OCI-LY7 (cell line): Measurements from ENCODE around the gene INS. TPM values are rescaled to one million over a fixed set of nuclear protein-coding genes. Genes with fewer than 3 reads are reported as not detected.

ENCODE experiments used
- BruUV-seq: library from RNA; stranded (reverse); fragments of 400-500 nt; replicated peaks from 2 replicates; lab custom pipeline; 2021; lab: Mats Ljungman, UMichigan
- CTCF ChIA-PET: fragments of 300-600 bp; sonication (Branson Sonifier 250); formaldehyde crosslinking; loops from one replicate; lab custom pipeline; 2022; ENCODE audit warnings: antibody characterized with exemption; ENCODE audit not compliant: unreplicated experiment; lab: Charles Lee
- POLR2A ChIA-PET: fragments of 300-600 bp; sonication (Branson Sonifier 250); formaldehyde crosslinking; loops from one replicate; lab custom pipeline; 2022; ENCODE audit warnings: antibody characterized with exemption; lab: Charles Lee
- DNase-seq: peaks from one replicate; pipeline ENCODE4 v3.0.0-alpha.2; 2015; ENCODE audit warnings: low spot score
- H2AFZ ChIP-seq: fragments of 200-600 bp; sonication (generic), shearing (Covaris generic); 2 replicates; pipeline ENCODE4 v1.6.1; 2014; ENCODE audit warnings: mild to moderate bottlenecking, antibody characterized with exemption, low read length, moderate library complexity
- H3K27ac ChIP-seq: fragments of 200-600 bp; sonication (generic); 2 replicates; pipeline ENCODE4 v1.5.1; 2014; ENCODE audit warnings: mixed run types, low read depth, mild to moderate bottlenecking, moderate library complexity, low read length, inconsistent platforms; ENCODE audit not compliant: poor library complexity, severe bottlenecking
- H3K36me3 ChIP-seq: fragments of 200-600 bp; sonication (generic); 2 replicates; pipeline ENCODE4 v1.6.1; 2014; ENCODE audit warnings: mild to moderate bottlenecking, antibody characterized with exemption, low read length, moderate library complexity, mixed read lengths; ENCODE audit not compliant: insufficient read depth
- H3K4me1 ChIP-seq: fragments of 200-600 bp; sonication (generic); 2 replicates; pipeline ENCODE4 v1.5.1; 2014; ENCODE audit warnings: mild to moderate bottlenecking, low read length; ENCODE audit not compliant: insufficient read depth, poor library complexity, severe bottlenecking
- H3K4me2 ChIP-seq: fragments of 200-600 bp; sonication (generic); 2 replicates; pipeline ENCODE4 v1.6.1; 2014; ENCODE audit warnings: mild to moderate bottlenecking, low read length
- H3K4me3 ChIP-seq: fragments of 200-600 bp; sonication (generic); 2 replicates; pipeline ENCODE4 v1.5.1; 2014; ENCODE audit warnings: mild to moderate bottlenecking, low read depth, low read length; ENCODE audit not compliant: poor library complexity, severe bottlenecking
- H3K79me2 ChIP-seq: fragments of 200-600 bp; sonication (generic); 2 replicates; pipeline ENCODE4 v1.6.1; 2016; ENCODE audit warnings: low read depth, mild to moderate bottlenecking, low read length, moderate library complexity, mixed read lengths; ENCODE audit not compliant: insufficient read depth
- H3K9me2 ChIP-seq: fragments of 200-600 bp; sonication (generic); 2 replicates; pipeline ENCODE4 v1.6.1; 2016; ENCODE audit warnings: mild to moderate bottlenecking, low read length, mixed read lengths; ENCODE audit not compliant: insufficient read depth
- H3K9me3 ChIP-seq: fragments of 200-600 bp; sonication (generic); 2 replicates; pipeline ENCODE4 v1.6.1; 2014; ENCODE audit warnings: mild to moderate bottlenecking, mixed run types, low read length, mixed read lengths
- H4K20me1 ChIP-seq: fragments of 200-600 bp; sonication (generic); 2 replicates; pipeline ENCODE4 v1.6.1; 2014; ENCODE audit warnings: mild to moderate bottlenecking, antibody characterized with exemption, low read length, moderate library complexity, mixed read lengths; ENCODE audit not compliant: insufficient read depth
- CTCF ChIP-seq: fragments of 200-600 bp; sonication (generic); conservative IDR thresholded peaks from 2 replicates; pipeline ENCODE4 v1.5.1; 2014; ENCODE audit warnings: mild to moderate bottlenecking, antibody characterized with exemption, low read length, moderate library complexity, mixed read lengths
- EZH2phosphoT487 ChIP-seq: fragments of 200-600 bp; sonication (generic); IDR thresholded peaks from 2 replicates; pipeline ENCODE4 v1.6.1; 2018; ENCODE audit warnings: low read depth, borderline replicate concordance, mild to moderate bottlenecking, mixed run types, antibody characterized with exemption, low read length, moderate library complexity, mixed read lengths
- intact Hi-C: fragments of 100-400 bp; cut with micrococcal nuclease; formaldehyde crosslinking; loops from one replicate; pipeline ENCODE4 v1.10.0; 2022; ENCODE audit not compliant: unreplicated experiment
- total RNA-seq, 2 experiments: library from RNA; depleted of rRNA in 1 of 2; stranded (reverse); fragments of >200 nt in 1 of 2; shearing (Covaris generic) in 1 of 2; gene quantifications; 2 replicates each; pipeline ENCODE4 v1.2.3, GENCODE V29; 2014 to 2022

Gene INS
- total RNA-seq, 2 experiments from 2014 or later, result not detected

- Histone ChIP-seq H3K4me2 (no peak overlapping the region), H3K36me3 (no peaks in the 10 kb centered on the region), H3K4me3 (no peak overlapping the region), H3K4me1 (no peaks in the 10 kb centered on the region), H3K27ac (no peak overlapping the region), H2AFZ (no peak overlapping the region), H3K9me2 (no peaks in the 10 kb centered on the region), H3K9me3 (no peaks in the 10 kb centered on the region), H4K20me1 (no peaks in the 10 kb centered on the region), H3K79me2 (no peaks in the 10 kb centered on the region)
- intact Hi-C loops, result no loop called here
- no TSS peak for BruUV-seq
- TF ChIP-seq EZH2phosphoT487 (no peak), CTCF (no peak)
- no peak for DNase-seq
- POLR2A ChIA-PET, result no interaction called here
- CTCF ChIA-PET, result no interaction called here
Observed at GRCh38 chr11:2177076-2177475, 16.1 kb upstream of the INS start.

- H3K79me2 ChIP-seq, result no peaks in the 10 kb centered on the region
- H3K9me3 ChIP-seq, result no peaks in the 10 kb centered on the region
- H3K36me3 ChIP-seq, result no peaks in the 10 kb centered on the region
- intact Hi-C loops, result no loop called here
- POLR2A ChIA-PET, result no interaction called here
- no peak for DNase-seq
- no peaks in the 10 kb centered on the region for H3K4me1 ChIP-seq
- CTCF ChIA-PET, result no interaction called here
- no peak overlapping the region for H3K27ac ChIP-seq
- no peak overlapping the region for H3K4me3 ChIP-seq
- no peak for TF ChIP-seq CTCF
- TF ChIP-seq EZH2phosphoT487, result no peak
- H2AFZ ChIP-seq, result no peak overlapping the region
- no peaks in the 10 kb centered on the region for H3K9me2 ChIP-seq
- BruUV-seq, result no TSS peak
- H3K4me2 ChIP-seq, result no peak overlapping the region
- H4K20me1 ChIP-seq, result no peaks in the 10 kb centered on the region
Observed at GRCh38 chr11:2176389-2176900, 15.4 kb upstream of the INS start.

GRCh38 chr11:2175659-2176058 is 14.7 kb upstream of the INS start:
- intact Hi-C loops, result no loop called here
- Histone ChIP-seq H3K36me3 (no peaks in the 10 kb centered on the region), H3K79me2 (no peaks in the 10 kb centered on the region), H3K27ac (no peak overlapping the region), H3K9me2 (no peaks in the 10 kb centered on the region), H3K4me1 (no peaks in the 10 kb centered on the region), H3K9me3 (no peaks in the 10 kb centered on the region), H3K4me3 (no peak overlapping the region), H3K4me2 (no peak overlapping the region), H4K20me1 (no peaks in the 10 kb centered on the region), H2AFZ (no peak overlapping the region)
- BruUV-seq, result no TSS peak
- ChIA-PET POLR2A (no interaction called here), CTCF (no interaction called here)
- TF ChIP-seq EZH2phosphoT487 (no peak), CTCF (no peak)
- no peak for DNase-seq
